Muscle layer of colon (tissue), 2 donors: ENCODE results near the gene SPDYE4.

Experiments used
- H3K27ac ChIP-seq: one replicate; pipeline ENCODE4 v1.7.0; 2013; ENCODE audit warnings: low read depth, mild to moderate bottlenecking, low read length, moderate library complexity
- H3K27me3 ChIP-seq, 2 donors: one replicate each; pipeline ENCODE4 v1.7.0; 2013; ENCODE audit warnings: low read length in 2 of 2, mild to moderate bottlenecking in 2 of 2; ENCODE audit not compliant: insufficient read depth in 2 of 2, control insufficient read depth in 1 of 2
- H3K36me3 ChIP-seq: one replicate; pipeline ENCODE4 v1.7.0; 2013; ENCODE audit warnings: mild to moderate bottlenecking, low read length; ENCODE audit not compliant: insufficient read depth
- H3K4me1 ChIP-seq: one replicate; pipeline ENCODE4 v1.7.0; 2013; ENCODE audit warnings: mild to moderate bottlenecking, low read length; ENCODE audit not compliant: insufficient read depth
- H3K4me3 ChIP-seq, 2 donors: one replicate each; pipeline ENCODE4 v1.7.0; 2013; ENCODE audit warnings: low read length in 2 of 2, low read depth in 1 of 2, mild to moderate bottlenecking in 1 of 2, moderate library complexity in 1 of 2
- H3K9ac ChIP-seq: one replicate; pipeline ENCODE4 v1.7.0; 2013; ENCODE audit warnings: low read length
- H3K9me3 ChIP-seq: one replicate; pipeline ENCODE4 v1.7.0; 2013; ENCODE audit warnings: mild to moderate bottlenecking, low read length
- donor health status: abdominal sarcoma.
- donor health status: Adenocarcinoma of cecum.

The SPDYE4 gene

GRCh38 chr17:8735336-8735939 is 22.9 kb downstream of the SPDYE4 start:
- no peak overlapping the region for H3K9ac ChIP-seq
- H3K4me3 ChIP-seq = no peak overlapping the region
- H3K27me3 ChIP-seq = no peaks in the 10 kb centered on the region
- H3K27ac ChIP-seq = no peak overlapping the region
- H3K36me3 ChIP-seq = no peaks in the 10 kb centered on the region
- H3K9me3 ChIP-seq = no peaks in the 10 kb centered on the region
- H3K4me1 ChIP-seq = no peaks in the 10 kb centered on the region

DNA sequence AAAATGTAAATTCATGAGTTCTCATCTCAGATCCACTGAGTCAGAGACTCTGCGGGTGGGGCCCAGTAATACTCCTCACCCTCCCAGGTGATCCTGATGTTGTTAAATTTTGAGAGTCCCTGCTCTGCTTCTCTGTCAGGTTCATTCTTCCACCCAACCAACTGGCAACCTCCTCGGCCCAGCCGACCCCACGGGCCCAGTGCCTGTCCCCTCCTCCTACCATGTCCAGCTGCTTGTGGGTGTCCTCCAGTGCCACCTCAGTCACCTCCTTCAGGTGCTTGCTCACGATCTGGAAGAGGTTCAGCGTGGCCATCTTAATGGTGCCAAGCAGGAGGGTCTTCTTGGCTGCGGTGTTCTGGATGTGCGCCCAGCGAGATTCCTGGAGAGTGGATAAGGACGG is 23.5 kb downstream of the SPDYE4 start:
- Histone ChIP-seq H3K27ac (no peak overlapping the region), H3K4me1 (no peaks in the 10 kb centered on the region), H3K9ac (no peak overlapping the region), H3K9me3 (no peaks in the 10 kb centered on the region), H3K36me3 (no peaks in the 10 kb centered on the region), H3K27me3 (no peaks in the 10 kb centered on the region), H3K4me3 (no peak overlapping the region)

DNA sequence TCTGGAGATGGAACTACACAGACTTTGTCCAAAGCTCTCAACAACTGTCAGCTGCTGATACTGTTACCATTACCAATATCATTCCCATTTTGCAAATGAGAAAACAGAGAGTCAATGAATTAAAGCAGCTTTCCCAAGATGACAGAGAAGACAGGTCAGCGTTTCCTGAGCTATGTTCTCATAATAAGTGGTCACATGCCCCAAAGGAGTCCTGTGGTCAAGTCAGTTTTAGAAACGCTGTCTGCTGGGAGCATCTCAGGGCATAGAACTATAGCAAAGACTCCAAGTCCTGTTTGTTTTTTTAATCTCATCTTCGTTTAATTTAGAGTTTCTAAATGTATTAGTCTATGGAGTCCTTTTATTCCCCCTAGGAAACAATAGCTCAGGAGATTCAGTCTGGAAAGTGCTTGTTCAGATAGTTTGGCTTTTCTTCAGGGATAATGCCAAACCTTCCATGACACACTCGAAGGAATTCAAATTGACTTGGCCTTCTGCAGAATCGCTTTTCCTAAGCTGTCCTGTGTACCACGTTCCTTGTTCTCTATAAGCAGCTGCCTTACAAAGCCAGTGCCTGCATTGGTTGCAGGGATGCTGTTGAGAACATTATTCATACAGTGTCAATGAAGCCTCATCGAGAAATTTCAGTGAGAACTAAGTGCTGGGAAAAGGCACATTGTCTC is 25.8 kb downstream of the SPDYE4 start:
- Histone ChIP-seq H3K27ac (no peak overlapping the region), H3K4me3 (no peak overlapping the region)

DNA sequence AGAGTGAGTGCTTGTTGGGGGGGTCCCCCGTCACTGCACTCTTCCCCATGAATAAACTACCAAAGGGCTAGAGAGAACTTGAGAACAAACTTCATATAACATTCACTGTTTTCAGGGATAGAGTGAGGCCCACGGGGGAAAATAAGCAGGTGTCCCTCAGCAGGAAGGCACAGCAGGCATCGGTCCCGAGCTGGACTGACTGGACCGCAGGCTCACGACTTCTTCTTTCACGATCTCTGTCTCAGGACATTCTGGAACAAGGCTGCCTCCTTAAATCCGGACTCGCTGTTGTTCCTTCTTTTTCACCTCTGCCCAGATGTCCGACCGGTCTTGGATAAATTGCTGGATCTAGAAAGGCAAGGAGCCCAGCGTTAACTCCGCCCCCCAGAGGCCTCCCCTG is 28.5 kb downstream of the SPDYE4 start:
- H3K9ac ChIP-seq = no peak overlapping the region
- no peaks in the 10 kb centered on the region for H3K27me3 ChIP-seq
- no peaks in the 10 kb centered on the region for H3K4me1 ChIP-seq
- H3K4me3 ChIP-seq = no peak overlapping the region
- H3K27ac ChIP-seq = no peak overlapping the region
- no peaks in the 10 kb centered on the region for H3K36me3 ChIP-seq
- no peaks in the 10 kb centered on the region for H3K9me3 ChIP-seq

More for the DNA sequence above, 25.8 kb downstream of the SPDYE4 start:
- no peaks in the 10 kb centered on the region for H3K4me1 ChIP-seq
- H3K36me3 ChIP-seq = no peaks in the 10 kb centered on the region
- no peaks in the 10 kb centered on the region for H3K27me3 ChIP-seq
- no peak overlapping the region for H3K9ac ChIP-seq
- no peaks in the 10 kb centered on the region for H3K9me3 ChIP-seq

DNA sequence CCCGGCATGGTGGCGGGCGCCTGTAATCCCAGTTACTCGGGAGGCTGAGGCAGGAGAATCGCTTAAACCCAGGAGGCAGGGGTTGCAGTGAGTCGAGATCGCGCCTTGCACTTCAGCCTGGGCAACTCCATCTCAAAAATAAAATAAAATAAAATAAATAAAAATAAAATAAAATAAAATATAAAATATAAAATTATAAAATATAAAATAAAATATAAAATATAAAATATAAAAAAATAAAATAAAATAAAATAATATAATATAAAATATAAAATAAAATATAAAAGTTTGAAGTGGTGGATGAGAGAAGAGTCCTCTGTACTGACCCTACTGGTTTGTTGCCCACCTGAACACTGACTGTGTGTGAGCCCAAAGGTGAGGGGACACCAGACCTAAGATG is 28.9 kb downstream of the SPDYE4 start:
- Histone ChIP-seq H3K4me1 (no peaks in the 10 kb centered on the region), H3K9ac (no peak overlapping the region), H3K27ac (no peak overlapping the region), H3K27me3 (no peaks in the 10 kb centered on the region), H3K4me3 (no peak overlapping the region), H3K9me3 (no peaks in the 10 kb centered on the region), H3K36me3 (no peaks in the 10 kb centered on the region)

DNA sequence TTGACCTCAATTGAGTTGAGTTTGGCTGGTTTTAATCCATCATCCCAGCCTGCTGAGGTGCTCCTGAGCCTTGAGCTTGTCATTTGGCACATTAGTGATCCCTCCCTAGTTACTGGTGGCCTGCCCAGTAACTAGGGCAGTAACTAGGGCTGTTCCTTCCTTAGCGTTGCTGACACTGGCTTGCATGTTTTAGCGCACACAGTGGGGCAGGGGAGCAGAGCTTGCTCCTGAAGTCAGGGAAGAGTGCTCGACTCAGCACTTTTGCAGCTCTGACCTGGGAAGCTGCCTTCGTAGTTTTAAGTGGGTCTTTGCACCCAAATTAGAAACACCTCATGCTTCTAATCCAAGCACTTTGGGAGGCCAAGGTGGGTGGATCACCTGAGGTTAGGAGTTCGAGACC is 29.4 kb downstream of the SPDYE4 start:
- H3K9ac ChIP-seq = no peak overlapping the region
- H3K36me3 ChIP-seq = no peaks in the 10 kb centered on the region
- H3K27ac ChIP-seq = no peak overlapping the region
- H3K4me3 ChIP-seq = no peak overlapping the region
- H3K4me1 ChIP-seq = no peaks in the 10 kb centered on the region
- no peaks in the 10 kb centered on the region for H3K27me3 ChIP-seq
- H3K9me3 ChIP-seq = no peaks in the 10 kb centered on the region

- Histone ChIP-seq H3K36me3 (no peaks in the 10 kb centered on the region), H3K4me1 (no peaks in the 10 kb centered on the region), H3K4me3 (no peak overlapping the region), H3K27ac (no peak overlapping the region), H3K9ac (no peak overlapping the region), H3K9me3 (no peaks in the 10 kb centered on the region), H3K27me3 (no peaks in the 10 kb centered on the region)
Observed at GRCh38 chr17:8728251-8728938, 30.0 kb downstream of the SPDYE4 start.

- H3K9me3 ChIP-seq = no peaks in the 10 kb centered on the region
- H3K4me1 ChIP-seq = no peaks in the 10 kb centered on the region
- no peaks in the 10 kb centered on the region for H3K27me3 ChIP-seq
- no peaks in the 10 kb centered on the region for H3K36me3 ChIP-seq
- H3K27ac ChIP-seq = no peak overlapping the region
- no peak overlapping the region for H3K4me3 ChIP-seq
- no peak overlapping the region for H3K9ac ChIP-seq
Observed at GRCh38 chr17:8726941-8727555, 31.3 kb downstream of the SPDYE4 start.

- Histone ChIP-seq H3K27ac (no peak overlapping the region), H3K9me3 (no peaks in the 10 kb centered on the region), H3K27me3 (no peaks in the 10 kb centered on the region), H3K4me3 (no peak overlapping the region), H3K9ac (no peak overlapping the region), H3K36me3 (no peaks in the 10 kb centered on the region), H3K4me1 (no peaks in the 10 kb centered on the region)
Observed at GRCh38 chr17:8725881-8726876, 32.2 kb downstream of the SPDYE4 start.

DNA sequence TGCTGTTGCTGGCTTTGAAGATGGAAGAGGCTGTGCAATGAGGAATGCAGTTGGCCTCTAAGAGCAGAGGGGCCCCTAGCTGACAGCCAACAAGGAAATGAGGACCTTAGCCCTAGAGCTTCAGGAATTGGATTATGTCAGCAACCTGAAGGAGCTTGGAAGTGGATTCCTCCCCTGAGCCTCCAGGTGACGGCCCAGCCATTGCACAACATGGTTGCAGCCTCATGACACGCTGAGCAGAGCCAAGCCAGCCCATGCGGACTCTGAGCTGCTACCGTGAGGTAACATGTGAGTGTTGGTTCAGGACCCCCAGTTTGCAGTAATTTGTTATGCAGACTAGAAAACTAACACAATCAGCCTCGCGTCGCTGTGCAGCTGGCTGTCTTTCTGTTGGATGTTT is 33.9 kb downstream of the SPDYE4 start:
- Histone ChIP-seq H3K27me3 (no peaks in the 10 kb centered on the region), H3K4me3 (no peak overlapping the region), H3K9ac (no peak overlapping the region), H3K4me1 (no peaks in the 10 kb centered on the region), H3K9me3 (no peaks in the 10 kb centered on the region), H3K36me3 (no peaks in the 10 kb centered on the region), H3K27ac (no peak overlapping the region)

GRCh38 chr17:8720596-8720995 is 37.8 kb downstream of the SPDYE4 start:
- no peak overlapping the region for H3K9ac ChIP-seq
- no peak overlapping the region for H3K4me3 ChIP-seq
- H3K27ac ChIP-seq = no peak overlapping the region
- no peaks in the 10 kb centered on the region for H3K9me3 ChIP-seq
- H3K36me3 ChIP-seq = no peaks in the 10 kb centered on the region
- H3K27me3 ChIP-seq = no peaks in the 10 kb centered on the region
- H3K4me1 ChIP-seq = no peaks in the 10 kb centered on the region
